HEK293 (cell line): Measurements from ENCODE around the gene IDUA.

Source experiments
- FEZF1 ChIP-seq: fragments of 450-650 bp; formaldehyde crosslinking; IDR thresholded peaks from 2 replicates; pipeline ENCODE4 v1.5.1; 2016; ENCODE audit warnings: missing biosample characterization, missing genetic modification characterization
- SETDB1 ChIP-seq: IDR thresholded peaks from one replicate; pipeline ENCODE4 v1.6.1; 2017; ENCODE audit warnings: mild to moderate bottlenecking, low read length, moderate library complexity, mixed read lengths; ENCODE audit not compliant: insufficient read length
- ZBTB17 ChIP-seq: fragments of 450-650 bp; formaldehyde crosslinking; IDR thresholded peaks from 2 replicates; pipeline ENCODE4 v1.5.1; 2016; ENCODE audit warnings: missing biosample characterization, missing genetic modification characterization
- ZNF214 ChIP-seq: fragments of 450-650 bp; formaldehyde crosslinking; IDR thresholded peaks from 2 replicates; pipeline ENCODE4 v1.5.1; 2017; ENCODE audit warnings: missing biosample characterization, mild to moderate bottlenecking, missing genetic modification characterization, borderline replicate concordance
- ZNF529 ChIP-seq: fragments of 450-650 bp; formaldehyde crosslinking; IDR thresholded peaks from 2 replicates; pipeline ENCODE4 v1.5.1; 2017; ENCODE audit warnings: missing genetic modification characterization, missing biosample characterization; ENCODE audit not compliant: insufficient replicate concordance
- ZNF660 ChIP-seq: fragments of 450-650 bp; IDR thresholded peaks from 2 replicates; pipeline ENCODE4 v1.5.1; 2018; ENCODE audit warnings: missing biosample characterization, mild to moderate bottlenecking, missing genetic modification characterization
- TF ChIP-seq, protein P1 (sequence below): fragments of 450-650 bp; formaldehyde crosslinking; IDR thresholded peaks from 2 replicates; pipeline ENCODE4 v1.5.1; 2016; ENCODE audit warnings: missing biosample characterization, missing genetic modification characterization
- TF ChIP-seq, protein P2 (sequence below): fragments of 450-650 bp; formaldehyde crosslinking; IDR thresholded peaks from 2 replicates; pipeline ENCODE4 v1.5.1; 2016; ENCODE audit warnings: missing biosample characterization, missing genetic modification characterization
- TF ChIP-seq, protein P3 (sequence below): fragments of 450-650 bp; formaldehyde crosslinking; IDR thresholded peaks from 2 replicates; pipeline ENCODE4 v1.5.1; 2017; ENCODE audit warnings: missing biosample characterization, missing genetic modification characterization
- TF ChIP-seq, protein P4 (sequence below): fragments of 450-650 bp; formaldehyde crosslinking; IDR thresholded peaks from 2 replicates; pipeline ENCODE4 v1.5.1; 2016; ENCODE audit warnings: missing biosample characterization, missing genetic modification characterization, borderline replicate concordance
- TF ChIP-seq, protein P5 (sequence below): fragments of 450-650 bp; formaldehyde crosslinking; IDR thresholded peaks from 2 replicates; pipeline ENCODE4 v1.5.1; 2016; ENCODE audit warnings: missing biosample characterization, missing genetic modification characterization

DNA sequence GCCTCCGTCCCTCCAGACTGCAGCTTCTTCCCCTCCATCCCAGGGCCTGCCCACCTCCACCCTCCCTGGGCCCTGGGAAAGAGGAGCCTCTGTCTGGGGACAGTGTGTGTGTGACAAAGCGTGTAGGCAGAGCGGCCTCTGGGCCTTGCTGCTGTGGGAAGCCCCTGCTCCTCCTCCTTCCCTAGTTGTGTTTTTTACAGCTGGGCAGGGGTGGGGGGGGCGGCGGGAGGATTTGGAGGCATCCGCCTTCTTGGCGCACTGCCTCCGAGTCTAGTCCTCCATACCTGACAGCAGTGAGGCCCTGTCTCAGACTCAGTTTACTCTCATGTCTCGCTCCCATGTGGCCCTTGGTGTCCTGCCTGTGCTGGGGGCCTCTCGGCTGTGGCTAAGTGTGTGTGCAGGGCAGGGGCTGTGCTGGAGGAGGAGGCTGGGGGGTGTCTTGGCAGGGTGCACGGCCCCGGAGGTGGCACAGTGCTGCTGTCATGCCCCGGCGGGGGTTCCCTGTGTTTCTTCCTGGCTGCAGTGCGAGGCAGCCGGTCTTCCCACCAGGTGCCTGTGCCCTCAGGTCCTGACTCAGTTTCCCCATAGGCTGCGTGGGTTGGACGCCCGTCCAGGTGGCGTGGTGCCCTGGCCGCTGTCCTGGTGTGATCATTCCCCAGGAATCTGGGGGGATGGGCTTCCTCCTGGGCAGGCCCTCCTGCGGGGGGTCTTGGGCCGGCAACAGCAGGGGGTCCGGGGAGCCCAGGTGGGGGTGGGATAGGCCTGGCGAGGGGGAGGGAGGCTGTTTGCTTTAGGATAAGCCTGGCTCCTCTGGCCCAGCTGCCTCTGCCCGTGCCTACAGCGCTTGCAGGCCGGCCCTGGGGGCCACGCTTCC, 31.5 kb downstream of the IDUA start:
- TF ChIP-seq ZNF660 (no peak), ZNF214 (tag by site-specific recombination) (no peak), FEZF1 (tag by site-specific recombination) (no peak), ZBTB17 (no peak), SETDB1 (no peak), ZNF529 (tag by site-specific recombination) (no peak)
- TF ChIP-seq, protein P1, sequence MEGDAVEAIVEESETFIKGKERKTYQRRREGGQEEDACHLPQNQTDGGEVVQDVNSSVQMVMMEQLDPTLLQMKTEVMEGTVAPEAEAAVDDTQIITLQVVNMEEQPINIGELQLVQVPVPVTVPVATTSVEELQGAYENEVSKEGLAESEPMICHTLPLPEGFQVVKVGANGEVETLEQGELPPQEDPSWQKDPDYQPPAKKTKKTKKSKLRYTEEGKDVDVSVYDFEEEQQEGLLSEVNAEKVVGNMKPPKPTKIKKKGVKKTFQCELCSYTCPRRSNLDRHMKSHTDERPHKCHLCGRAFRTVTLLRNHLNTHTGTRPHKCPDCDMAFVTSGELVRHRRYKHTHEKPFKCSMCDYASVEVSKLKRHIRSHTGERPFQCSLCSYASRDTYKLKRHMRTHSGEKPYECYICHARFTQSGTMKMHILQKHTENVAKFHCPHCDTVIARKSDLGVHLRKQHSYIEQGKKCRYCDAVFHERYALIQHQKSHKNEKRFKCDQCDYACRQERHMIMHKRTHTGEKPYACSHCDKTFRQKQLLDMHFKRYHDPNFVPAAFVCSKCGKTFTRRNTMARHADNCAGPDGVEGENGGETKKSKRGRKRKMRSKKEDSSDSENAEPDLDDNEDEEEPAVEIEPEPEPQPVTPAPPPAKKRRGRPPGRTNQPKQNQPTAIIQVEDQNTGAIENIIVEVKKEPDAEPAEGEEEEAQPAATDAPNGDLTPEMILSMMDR (tag by site-specific recombination) = no peak
- TF ChIP-seq, protein P2, sequence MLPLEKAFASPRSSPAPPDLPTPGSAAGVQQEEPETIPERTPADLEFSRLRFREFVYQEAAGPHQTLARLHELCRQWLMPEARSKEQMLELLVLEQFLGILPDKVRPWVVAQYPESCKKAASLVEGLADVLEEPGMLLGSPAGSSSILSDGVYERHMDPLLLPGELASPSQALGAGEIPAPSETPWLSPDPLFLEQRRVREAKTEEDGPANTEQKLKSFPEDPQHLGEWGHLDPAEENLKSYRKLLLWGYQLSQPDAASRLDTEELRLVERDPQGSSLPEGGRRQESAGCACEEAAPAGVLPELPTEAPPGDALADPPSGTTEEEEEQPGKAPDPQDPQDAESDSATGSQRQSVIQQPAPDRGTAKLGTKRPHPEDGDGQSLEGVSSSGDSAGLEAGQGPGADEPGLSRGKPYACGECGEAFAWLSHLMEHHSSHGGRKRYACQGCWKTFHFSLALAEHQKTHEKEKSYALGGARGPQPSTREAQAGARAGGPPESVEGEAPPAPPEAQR (tag by site-specific recombination) = no peak
- TF ChIP-seq, protein P3, sequence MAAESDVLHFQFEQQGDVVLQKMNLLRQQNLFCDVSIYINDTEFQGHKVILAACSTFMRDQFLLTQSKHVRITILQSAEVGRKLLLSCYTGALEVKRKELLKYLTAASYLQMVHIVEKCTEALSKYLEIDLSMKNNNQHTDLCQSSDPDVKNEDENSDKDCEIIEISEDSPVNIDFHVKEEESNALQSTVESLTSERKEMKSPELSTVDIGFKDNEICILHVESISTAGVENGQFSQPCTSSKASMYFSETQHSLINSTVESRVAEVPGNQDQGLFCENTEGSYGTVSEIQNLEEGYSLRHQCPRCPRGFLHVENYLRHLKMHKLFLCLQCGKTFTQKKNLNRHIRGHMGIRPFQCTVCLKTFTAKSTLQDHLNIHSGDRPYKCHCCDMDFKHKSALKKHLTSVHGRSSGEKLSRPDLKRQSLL = no peak
- TF ChIP-seq, protein P4, sequence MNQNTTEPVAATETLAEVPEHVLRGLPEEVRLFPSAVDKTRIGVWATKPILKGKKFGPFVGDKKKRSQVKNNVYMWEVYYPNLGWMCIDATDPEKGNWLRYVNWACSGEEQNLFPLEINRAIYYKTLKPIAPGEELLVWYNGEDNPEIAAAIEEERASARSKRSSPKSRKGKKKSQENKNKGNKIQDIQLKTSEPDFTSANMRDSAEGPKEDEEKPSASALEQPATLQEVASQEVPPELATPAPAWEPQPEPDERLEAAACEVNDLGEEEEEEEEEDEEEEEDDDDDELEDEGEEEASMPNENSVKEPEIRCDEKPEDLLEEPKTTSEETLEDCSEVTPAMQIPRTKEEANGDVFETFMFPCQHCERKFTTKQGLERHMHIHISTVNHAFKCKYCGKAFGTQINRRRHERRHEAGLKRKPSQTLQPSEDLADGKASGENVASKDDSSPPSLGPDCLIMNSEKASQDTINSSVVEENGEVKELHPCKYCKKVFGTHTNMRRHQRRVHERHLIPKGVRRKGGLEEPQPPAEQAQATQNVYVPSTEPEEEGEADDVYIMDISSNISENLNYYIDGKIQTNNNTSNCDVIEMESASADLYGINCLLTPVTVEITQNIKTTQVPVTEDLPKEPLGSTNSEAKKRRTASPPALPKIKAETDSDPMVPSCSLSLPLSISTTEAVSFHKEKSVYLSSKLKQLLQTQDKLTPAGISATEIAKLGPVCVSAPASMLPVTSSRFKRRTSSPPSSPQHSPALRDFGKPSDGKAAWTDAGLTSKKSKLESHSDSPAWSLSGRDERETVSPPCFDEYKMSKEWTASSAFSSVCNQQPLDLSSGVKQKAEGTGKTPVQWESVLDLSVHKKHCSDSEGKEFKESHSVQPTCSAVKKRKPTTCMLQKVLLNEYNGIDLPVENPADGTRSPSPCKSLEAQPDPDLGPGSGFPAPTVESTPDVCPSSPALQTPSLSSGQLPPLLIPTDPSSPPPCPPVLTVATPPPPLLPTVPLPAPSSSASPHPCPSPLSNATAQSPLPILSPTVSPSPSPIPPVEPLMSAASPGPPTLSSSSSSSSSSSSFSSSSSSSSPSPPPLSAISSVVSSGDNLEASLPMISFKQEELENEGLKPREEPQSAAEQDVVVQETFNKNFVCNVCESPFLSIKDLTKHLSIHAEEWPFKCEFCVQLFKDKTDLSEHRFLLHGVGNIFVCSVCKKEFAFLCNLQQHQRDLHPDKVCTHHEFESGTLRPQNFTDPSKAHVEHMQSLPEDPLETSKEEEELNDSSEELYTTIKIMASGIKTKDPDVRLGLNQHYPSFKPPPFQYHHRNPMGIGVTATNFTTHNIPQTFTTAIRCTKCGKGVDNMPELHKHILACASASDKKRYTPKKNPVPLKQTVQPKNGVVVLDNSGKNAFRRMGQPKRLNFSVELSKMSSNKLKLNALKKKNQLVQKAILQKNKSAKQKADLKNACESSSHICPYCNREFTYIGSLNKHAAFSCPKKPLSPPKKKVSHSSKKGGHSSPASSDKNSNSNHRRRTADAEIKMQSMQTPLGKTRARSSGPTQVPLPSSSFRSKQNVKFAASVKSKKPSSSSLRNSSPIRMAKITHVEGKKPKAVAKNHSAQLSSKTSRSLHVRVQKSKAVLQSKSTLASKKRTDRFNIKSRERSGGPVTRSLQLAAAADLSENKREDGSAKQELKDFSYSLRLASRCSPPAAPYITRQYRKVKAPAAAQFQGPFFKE (tag by site-specific recombination) = no peak
- TF ChIP-seq, protein P5, sequence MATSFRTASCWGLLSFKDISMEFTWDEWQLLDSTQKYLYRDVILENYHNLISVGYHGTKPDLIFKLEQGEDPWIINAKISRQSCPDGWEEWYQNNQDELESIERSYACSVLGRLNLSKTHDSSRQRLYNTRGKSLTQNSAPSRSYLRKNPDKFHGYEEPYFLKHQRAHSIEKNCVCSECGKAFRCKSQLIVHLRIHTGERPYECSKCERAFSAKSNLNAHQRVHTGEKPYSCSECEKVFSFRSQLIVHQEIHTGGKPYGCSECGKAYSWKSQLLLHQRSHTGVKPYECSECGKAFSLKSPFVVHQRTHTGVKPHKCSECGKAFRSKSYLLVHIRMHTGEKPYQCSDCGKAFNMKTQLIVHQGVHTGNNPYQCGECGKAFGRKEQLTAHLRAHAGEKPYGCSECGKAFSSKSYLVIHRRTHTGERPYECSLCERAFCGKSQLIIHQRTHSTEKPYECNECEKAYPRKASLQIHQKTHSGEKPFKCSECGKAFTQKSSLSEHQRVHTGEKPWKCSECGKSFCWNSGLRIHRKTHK (tag by site-specific recombination) = no peak
